WTC11 (cell line): ENCODE data around the gene PHRF1. TPM values are rescaled to one million over a fixed set of nuclear protein-coding genes. Genes with fewer than 3 reads are reported as not detected.
A peak's percentile ranks its signal among the peaks of the same experiment; 100 is the strongest.

Source experiments
- ATAC-seq: fragments of 200-7000 bp; cut with Tn5 transposase; 2 replicates; pipeline ENCODE4 v1.10.0; 2021; ENCODE audit warnings: mild to moderate bottlenecking, moderate library complexity
- CTCF ChIA-PET: fragments of 300-600 bp; sonication (Branson Sonifier 250); formaldehyde crosslinking; loops from one replicate; lab custom pipeline; 2021; ENCODE audit warnings: antibody characterized with exemption; lab: Charles Lee
- POLR2A ChIA-PET: fragments of 350-600 bp; sonication (Branson Sonifier 250); formaldehyde crosslinking; loops from one replicate; lab custom pipeline; 2021; ENCODE audit warnings: antibody characterized with exemption; lab: Charles Lee
- DNase-seq: peaks from one replicate; pipeline ENCODE4 v3.0.0; 2021; ENCODE audit warnings: low spot score
- H3K27ac Mint-ChIP-seq: 2 replicates; pipeline ENCODE4 v1.8.0; 2021; ENCODE audit warnings: mixed read lengths
- H3K27me3 Mint-ChIP-seq: 2 replicates; pipeline ENCODE4 v1.8.0; 2021; ENCODE audit warnings: low read depth, mild to moderate bottlenecking, moderate library complexity, mixed read lengths
- H3K36me3 Mint-ChIP-seq: 2 replicates; pipeline ENCODE4 v1.8.0; 2021; ENCODE audit warnings: mixed read lengths
- H3K4me1 Mint-ChIP-seq: 2 replicates; pipeline ENCODE4 v1.8.0; 2022; ENCODE audit warnings: mixed read lengths
- H3K4me3 Mint-ChIP-seq: 2 replicates; pipeline ENCODE4 v1.8.0; 2021; ENCODE audit warnings: mild to moderate bottlenecking, moderate library complexity, mixed read lengths
- H3K9me3 Mint-ChIP-seq: 2 replicates; pipeline ENCODE4 v1.8.0; 2021; ENCODE audit warnings: mixed read lengths
- CREM ChIP-seq: sonication (generic); formaldehyde crosslinking; IDR thresholded peaks from 2 replicates; pipeline ENCODE4 v1.8.1; 2022; ENCODE audit warnings: mild to moderate bottlenecking, missing genetic modification reagents, moderate library complexity
- FOXK1 ChIP-seq: sonication (generic); formaldehyde crosslinking; IDR thresholded peaks from 2 replicates; pipeline ENCODE4 v1.8.0; 2022; ENCODE audit warnings: mild to moderate bottlenecking, moderate library complexity, missing genetic modification reagents
- JUN ChIP-seq: sonication (generic); formaldehyde crosslinking; IDR thresholded peaks from 2 replicates; pipeline ENCODE4 v1.8.0; 2023; ENCODE audit warnings: mild to moderate bottlenecking, missing genetic modification reagents
- KAT7 ChIP-seq: sonication (generic); formaldehyde crosslinking; IDR thresholded peaks from 2 replicates; pipeline ENCODE4 v1.8.1; 2023; ENCODE audit warnings: missing genetic modification reagents, mild to moderate bottlenecking, borderline replicate concordance
- NFATC4 ChIP-seq: fragments of 250-450 bp; sonication (Bioruptor Pico); IDR thresholded peaks from 2 replicates; pipeline ENCODE4 v1.9.0; 2021; ENCODE audit warnings: mild to moderate bottlenecking
- SMAD3 ChIP-seq: sonication (generic); formaldehyde crosslinking; IDR thresholded peaks from 2 replicates; pipeline ENCODE4 v1.8.0; 2022; ENCODE audit warnings: missing genetic modification reagents, mild to moderate bottlenecking, borderline replicate concordance
- SOX15 ChIP-seq: fragments of 250-450 bp; sonication (Bioruptor Pico); IDR thresholded peaks from 2 replicates; pipeline ENCODE4 v1.9.0; 2021; ENCODE audit warnings: mild to moderate bottlenecking
- TCF7 ChIP-seq: sonication (generic); formaldehyde crosslinking; IDR thresholded peaks from 2 replicates; pipeline ENCODE4 v1.8.0; 2022; ENCODE audit warnings: mild to moderate bottlenecking, low read depth, missing genetic modification reagents, moderate library complexity
- TEAD4 ChIP-seq: sonication (generic); formaldehyde crosslinking; IDR thresholded peaks from 2 replicates; pipeline ENCODE4 v1.8.0; 2022; ENCODE audit warnings: mild to moderate bottlenecking, missing genetic modification reagents
- ZBTB21 ChIP-seq: sonication (generic); formaldehyde crosslinking; IDR thresholded peaks from 2 replicates; pipeline ENCODE4 v1.8.1; 2023; ENCODE audit warnings: mild to moderate bottlenecking, missing genetic modification reagents, borderline replicate concordance
- ZNF232 ChIP-seq: sonication (generic); formaldehyde crosslinking; IDR thresholded peaks from 2 replicates; pipeline ENCODE4 v1.8.0; 2022; ENCODE audit warnings: mild to moderate bottlenecking, missing genetic modification reagents
- ZNF263 ChIP-seq: sonication (generic); formaldehyde crosslinking; IDR thresholded peaks from 2 replicates; pipeline ENCODE4 v1.8.1; 2022; ENCODE audit warnings: low read depth, mild to moderate bottlenecking, moderate library complexity, missing genetic modification reagents
- ZNF317 ChIP-seq: sonication (generic); formaldehyde crosslinking; IDR thresholded peaks from 2 replicates; pipeline ENCODE4 v1.8.1; 2023; ENCODE audit warnings: low read depth, mild to moderate bottlenecking, moderate library complexity, missing genetic modification reagents, borderline replicate concordance
- ZNF423 ChIP-seq: fragments of 250-450 bp; sonication (Bioruptor Pico); IDR thresholded peaks from 2 replicates; pipeline ENCODE4 v2.1.2; 2022; ENCODE audit warnings: mild to moderate bottlenecking, moderate library complexity
- total RNA-seq: library from RNA; stranded (reverse); gene quantifications from 3 replicates; pipeline ENCODE4 v1.2.3, GENCODE V29; 2021
- TF ChIP-seq, protein P1 (sequence below): sonication (generic); formaldehyde crosslinking; IDR thresholded peaks from 2 replicates; pipeline ENCODE4 v1.8.1; 2023; ENCODE audit warnings: mild to moderate bottlenecking, missing genetic modification reagents
- TF ChIP-seq, protein P2 (sequence below): sonication (generic); formaldehyde crosslinking; IDR thresholded peaks from 2 replicates; pipeline ENCODE4 v1.8.1; 2022; ENCODE audit warnings: mild to moderate bottlenecking, missing genetic modification reagents, moderate library complexity, borderline replicate concordance
- TF ChIP-seq, protein P3 (sequence below): sonication (generic); formaldehyde crosslinking; IDR thresholded peaks from 2 replicates; pipeline ENCODE4 v1.8.1; 2022; ENCODE audit warnings: missing genetic modification reagents, borderline replicate concordance
- TF ChIP-seq, protein P4 (sequence below): sonication (generic); formaldehyde crosslinking; IDR thresholded peaks from 2 replicates; pipeline ENCODE4 v1.8.0; 2022; ENCODE audit warnings: missing genetic modification reagents
- TF ChIP-seq, protein P5 (sequence below): sonication (generic); formaldehyde crosslinking; conservative IDR thresholded peaks from 2 replicates; pipeline ENCODE4 v1.8.1; 2023; ENCODE audit warnings: mild to moderate bottlenecking, low read depth, missing genetic modification reagents, moderate library complexity
- TF ChIP-seq, protein P6 (sequence below): fragments of 250-450 bp; sonication (Bioruptor Pico); IDR thresholded peaks from 2 replicates; pipeline ENCODE4 v1.8.0; 2021; ENCODE audit warnings: mild to moderate bottlenecking

The PHRF1 gene
- total RNA-seq, 1 experiment from 2014 or later, result 46.9 TPM

DNA sequence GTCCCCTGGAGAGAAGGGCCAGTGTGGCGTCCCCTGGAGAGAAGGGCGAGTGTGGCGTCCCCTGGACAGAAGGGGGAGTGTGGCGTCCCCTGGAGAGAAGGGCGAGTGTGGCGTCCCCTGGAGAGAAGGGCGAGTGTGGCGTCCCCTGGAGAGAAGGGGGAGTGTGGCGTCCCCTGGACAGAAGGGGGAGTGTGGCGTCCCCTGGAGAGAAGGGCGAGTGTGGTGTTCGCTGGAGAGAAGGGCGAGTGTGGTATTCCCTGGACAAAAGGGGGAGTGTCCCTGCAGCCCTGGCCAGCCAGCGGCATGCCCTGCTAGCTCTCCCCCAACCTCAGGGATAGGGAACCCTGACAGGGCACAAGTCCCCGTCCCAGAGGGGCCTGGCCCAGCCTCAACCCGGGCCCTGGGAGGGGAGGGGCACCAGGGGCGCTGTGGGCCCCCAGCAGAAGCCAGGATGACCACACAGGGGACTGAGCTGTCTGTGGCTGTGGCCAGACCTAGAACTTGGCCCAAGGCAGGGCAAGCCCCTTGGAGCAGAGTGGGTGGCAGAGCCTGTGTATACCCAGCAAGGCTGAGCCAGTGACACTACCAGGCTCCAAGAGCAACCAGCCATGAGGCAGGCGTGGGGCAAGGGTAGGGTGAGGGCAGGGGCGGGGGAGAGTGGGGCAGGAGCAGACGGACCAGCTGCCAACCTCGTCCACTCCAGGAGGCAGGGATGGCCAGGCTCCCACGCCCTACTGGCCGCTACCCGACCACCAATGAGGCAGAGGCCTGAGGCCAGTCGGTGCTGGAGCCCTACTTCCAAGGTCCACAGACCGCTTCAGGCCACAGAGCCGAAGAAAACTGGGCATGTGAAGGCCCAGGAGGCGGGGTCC is 45.1 kb upstream of the PHRF1 start (continued):
- TF ChIP-seq ZNF423 (no peak), ZBTB21 (CRISPR knock-in tag) (no peak), SOX15 (CRISPR knock-in tag) (no peak)
- TF ChIP-seq, protein P1, sequence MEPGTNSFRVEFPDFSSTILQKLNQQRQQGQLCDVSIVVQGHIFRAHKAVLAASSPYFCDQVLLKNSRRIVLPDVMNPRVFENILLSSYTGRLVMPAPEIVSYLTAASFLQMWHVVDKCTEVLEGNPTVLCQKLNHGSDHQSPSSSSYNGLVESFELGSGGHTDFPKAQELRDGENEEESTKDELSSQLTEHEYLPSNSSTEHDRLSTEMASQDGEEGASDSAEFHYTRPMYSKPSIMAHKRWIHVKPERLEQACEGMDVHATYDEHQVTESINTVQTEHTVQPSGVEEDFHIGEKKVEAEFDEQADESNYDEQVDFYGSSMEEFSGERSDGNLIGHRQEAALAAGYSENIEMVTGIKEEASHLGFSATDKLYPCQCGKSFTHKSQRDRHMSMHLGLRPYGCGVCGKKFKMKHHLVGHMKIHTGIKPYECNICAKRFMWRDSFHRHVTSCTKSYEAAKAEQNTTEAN, result no peak
- TF ChIP-seq, all 79 proteins: peak for 0

DNA sequence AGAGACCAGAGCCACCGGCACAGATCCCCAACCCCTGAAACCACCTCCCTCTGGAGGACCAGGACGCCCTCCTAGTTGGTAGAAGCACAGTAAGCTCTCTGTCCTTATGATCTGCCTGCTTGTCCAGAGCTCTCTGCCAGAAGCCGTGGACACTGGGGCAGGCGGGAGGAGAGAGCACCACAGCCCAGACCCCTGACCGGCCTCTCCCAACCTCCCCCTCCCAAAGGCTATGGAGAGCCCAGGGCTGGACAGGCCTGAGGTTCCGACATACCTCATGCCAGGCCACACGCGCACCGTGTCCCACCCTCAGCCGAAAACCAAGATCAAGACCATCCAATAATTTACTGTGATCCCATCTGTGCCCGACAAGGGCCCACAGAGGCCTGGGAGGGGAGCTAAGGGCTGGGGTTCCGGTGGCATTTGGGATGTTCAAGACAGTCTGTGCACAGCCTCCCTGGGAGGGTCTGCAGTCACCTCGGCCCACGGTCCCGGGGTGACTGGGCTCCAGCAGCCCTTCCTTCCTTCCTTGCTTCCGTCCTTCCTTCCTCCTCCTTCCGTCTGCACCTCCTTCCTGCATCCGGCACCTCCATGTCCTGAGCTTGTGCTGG is 44.2 kb upstream of the PHRF1 start:
- TF ChIP-seq ZNF232 (CRISPR knock-in tag) (no peak), NFATC4 (CRISPR knock-in tag) (no peak), JUN (CRISPR knock-in tag) (no peak), TEAD4 (no peak), KAT7 (CRISPR knock-in tag) (no peak), ZNF317 (no peak), TCF7 (CRISPR knock-in tag) (no peak), FOXK1 (no peak), ZNF263 (CRISPR knock-in tag) (no peak), SMAD3 (no peak), CREM (CRISPR knock-in tag) (no peak)
- TF ChIP-seq, protein P2, sequence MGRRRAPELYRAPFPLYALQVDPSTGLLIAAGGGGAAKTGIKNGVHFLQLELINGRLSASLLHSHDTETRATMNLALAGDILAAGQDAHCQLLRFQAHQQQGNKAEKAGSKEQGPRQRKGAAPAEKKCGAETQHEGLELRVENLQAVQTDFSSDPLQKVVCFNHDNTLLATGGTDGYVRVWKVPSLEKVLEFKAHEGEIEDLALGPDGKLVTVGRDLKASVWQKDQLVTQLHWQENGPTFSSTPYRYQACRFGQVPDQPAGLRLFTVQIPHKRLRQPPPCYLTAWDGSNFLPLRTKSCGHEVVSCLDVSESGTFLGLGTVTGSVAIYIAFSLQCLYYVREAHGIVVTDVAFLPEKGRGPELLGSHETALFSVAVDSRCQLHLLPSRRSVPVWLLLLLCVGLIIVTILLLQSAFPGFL, result no peak
- TF ChIP-seq, protein P3, sequence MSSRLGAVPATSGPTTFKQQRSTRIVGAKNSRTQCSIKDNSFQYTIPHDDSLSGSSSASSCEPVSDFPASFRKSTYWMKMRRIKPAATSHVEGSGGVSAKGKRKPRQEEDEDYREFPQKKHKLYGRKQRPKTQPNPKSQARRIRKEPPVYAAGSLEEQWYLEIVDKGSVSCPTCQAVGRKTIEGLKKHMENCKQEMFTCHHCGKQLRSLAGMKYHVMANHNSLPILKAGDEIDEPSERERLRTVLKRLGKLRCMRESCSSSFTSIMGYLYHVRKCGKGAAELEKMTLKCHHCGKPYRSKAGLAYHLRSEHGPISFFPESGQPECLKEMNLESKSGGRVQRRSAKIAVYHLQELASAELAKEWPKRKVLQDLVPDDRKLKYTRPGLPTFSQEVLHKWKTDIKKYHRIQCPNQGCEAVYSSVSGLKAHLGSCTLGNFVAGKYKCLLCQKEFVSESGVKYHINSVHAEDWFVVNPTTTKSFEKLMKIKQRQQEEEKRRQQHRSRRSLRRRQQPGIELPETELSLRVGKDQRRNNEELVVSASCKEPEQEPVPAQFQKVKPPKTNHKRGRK, result no peak
- TF ChIP-seq, protein P4, sequence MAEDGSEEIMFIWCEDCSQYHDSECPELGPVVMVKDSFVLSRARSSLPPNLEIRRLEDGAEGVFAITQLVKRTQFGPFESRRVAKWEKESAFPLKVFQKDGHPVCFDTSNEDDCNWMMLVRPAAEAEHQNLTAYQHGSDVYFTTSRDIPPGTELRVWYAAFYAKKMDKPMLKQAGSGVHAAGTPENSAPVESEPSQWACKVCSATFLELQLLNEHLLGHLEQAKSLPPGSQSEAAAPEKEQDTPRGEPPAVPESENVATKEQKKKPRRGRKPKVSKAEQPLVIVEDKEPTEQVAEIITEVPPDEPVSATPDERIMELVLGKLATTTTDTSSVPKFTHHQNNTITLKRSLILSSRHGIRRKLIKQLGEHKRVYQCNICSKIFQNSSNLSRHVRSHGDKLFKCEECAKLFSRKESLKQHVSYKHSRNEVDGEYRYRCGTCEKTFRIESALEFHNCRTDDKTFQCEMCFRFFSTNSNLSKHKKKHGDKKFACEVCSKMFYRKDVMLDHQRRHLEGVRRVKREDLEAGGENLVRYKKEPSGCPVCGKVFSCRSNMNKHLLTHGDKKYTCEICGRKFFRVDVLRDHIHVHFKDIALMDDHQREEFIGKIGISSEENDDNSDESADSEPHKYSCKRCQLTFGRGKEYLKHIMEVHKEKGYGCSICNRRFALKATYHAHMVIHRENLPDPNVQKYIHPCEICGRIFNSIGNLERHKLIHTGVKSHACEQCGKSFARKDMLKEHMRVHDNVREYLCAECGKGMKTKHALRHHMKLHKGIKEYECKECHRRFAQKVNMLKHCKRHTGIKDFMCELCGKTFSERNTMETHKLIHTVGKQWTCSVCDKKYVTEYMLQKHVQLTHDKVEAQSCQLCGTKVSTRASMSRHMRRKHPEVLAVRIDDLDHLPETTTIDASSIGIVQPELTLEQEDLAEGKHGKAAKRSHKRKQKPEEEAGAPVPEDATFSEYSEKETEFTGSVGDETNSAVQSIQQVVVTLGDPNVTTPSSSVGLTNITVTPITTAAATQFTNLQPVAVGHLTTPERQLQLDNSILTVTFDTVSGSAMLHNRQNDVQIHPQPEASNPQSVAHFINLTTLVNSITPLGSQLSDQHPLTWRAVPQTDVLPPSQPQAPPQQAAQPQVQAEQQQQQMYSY (CRISPR knock-in tag), result no peak
- TF ChIP-seq, protein P5, sequence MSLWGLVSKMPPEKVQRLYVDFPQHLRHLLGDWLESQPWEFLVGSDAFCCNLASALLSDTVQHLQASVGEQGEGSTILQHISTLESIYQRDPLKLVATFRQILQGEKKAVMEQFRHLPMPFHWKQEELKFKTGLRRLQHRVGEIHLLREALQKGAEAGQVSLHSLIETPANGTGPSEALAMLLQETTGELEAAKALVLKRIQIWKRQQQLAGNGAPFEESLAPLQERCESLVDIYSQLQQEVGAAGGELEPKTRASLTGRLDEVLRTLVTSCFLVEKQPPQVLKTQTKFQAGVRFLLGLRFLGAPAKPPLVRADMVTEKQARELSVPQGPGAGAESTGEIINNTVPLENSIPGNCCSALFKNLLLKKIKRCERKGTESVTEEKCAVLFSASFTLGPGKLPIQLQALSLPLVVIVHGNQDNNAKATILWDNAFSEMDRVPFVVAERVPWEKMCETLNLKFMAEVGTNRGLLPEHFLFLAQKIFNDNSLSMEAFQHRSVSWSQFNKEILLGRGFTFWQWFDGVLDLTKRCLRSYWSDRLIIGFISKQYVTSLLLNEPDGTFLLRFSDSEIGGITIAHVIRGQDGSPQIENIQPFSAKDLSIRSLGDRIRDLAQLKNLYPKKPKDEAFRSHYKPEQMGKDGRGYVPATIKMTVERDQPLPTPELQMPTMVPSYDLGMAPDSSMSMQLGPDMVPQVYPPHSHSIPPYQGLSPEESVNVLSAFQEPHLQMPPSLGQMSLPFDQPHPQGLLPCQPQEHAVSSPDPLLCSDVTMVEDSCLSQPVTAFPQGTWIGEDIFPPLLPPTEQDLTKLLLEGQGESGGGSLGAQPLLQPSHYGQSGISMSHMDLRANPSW (CRISPR knock-in tag), result no peak
- TF ChIP-seq, protein P6, sequence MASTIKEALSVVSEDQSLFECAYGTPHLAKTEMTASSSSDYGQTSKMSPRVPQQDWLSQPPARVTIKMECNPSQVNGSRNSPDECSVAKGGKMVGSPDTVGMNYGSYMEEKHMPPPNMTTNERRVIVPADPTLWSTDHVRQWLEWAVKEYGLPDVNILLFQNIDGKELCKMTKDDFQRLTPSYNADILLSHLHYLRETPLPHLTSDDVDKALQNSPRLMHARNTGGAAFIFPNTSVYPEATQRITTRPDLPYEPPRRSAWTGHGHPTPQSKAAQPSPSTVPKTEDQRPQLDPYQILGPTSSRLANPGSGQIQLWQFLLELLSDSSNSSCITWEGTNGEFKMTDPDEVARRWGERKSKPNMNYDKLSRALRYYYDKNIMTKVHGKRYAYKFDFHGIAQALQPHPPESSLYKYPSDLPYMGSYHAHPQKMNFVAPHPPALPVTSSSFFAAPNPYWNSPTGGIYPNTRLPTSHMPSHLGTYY (CRISPR knock-in tag), result no peak
- Mint-ChIP-seq H3K4me3 (no peak overlapping the region), H3K4me1 (no peaks in the 10 kb centered on the region), H3K27me3 (peaks cover 6% of the 10 kb centered on the region), H3K27ac (peak overlapping the region; percentile 53), H3K9me3 (no peaks in the 10 kb centered on the region), H3K36me3 (peaks cover 5% of the 10 kb centered on the region; the same call in 1 of the 2 replicates)
- POLR2A ChIA-PET, result no interaction called here
- CTCF ChIA-PET, result interaction anchor here (1.3 kb wide), 1 partner anchor 125 kb away, joined by 4 read pairs; no protein-coding TSS in a partner anchor
- DNase-seq, result no peak
- no peak for ATAC-seq
